Activated CD8-positive, alpha-beta memory T cell treated with anti-CD3 and anti-CD28 coated beads for 4 hours (primary cell): ENCODE results near the gene ZSCAN10.
"Not testable (repeated sequence)": the region's sequence is repeated elsewhere in the genome, so short reads cannot be mapped to it uniquely, and the experiment has no call there.

ENCODE experiments used
- DNase-seq, 2 donors: peaks; one replicate each; pipeline ENCODE4 v3.0.0-alpha.2; 2020; ENCODE audit warnings: low read depth in 2 of 2

ZSCAN10 gene

DNA sequence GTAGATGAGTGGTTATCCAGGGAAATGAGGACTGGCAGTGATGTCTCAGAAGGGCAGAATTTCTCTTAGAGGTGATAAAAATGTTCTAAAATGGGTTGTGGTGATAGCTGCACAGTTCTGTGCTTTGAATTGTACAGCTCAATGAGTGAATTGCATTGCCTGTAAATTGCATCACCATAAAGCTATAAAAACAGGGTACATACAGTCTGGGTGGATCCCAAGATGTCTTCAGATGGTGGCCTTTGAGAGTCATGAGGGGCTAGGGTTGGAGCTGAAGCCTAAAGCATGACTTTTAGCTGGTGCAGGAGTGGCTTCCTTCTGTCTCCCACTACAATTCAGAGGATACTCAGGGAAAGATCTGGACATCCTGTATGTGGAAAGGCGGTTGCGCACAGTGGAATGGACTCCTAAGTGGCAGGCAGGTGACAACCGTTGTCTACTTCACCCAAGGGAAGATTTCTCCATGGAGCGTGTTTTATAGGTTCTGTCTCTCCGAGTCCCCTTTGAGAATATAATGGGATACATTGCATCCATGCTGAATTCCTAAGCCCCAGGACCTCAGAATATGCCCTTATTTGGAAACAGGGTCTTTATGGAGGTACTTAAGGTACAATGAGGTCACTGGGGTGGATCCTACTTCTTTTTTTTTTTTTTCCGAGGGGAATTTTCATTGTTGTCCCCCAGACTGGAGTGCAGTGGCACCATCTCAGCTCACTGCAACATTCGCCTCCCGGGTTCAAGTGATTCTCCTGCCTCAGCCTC lies 35.3 kb downstream of the ZSCAN10 start:
- no peak for DNase-seq

DNA sequence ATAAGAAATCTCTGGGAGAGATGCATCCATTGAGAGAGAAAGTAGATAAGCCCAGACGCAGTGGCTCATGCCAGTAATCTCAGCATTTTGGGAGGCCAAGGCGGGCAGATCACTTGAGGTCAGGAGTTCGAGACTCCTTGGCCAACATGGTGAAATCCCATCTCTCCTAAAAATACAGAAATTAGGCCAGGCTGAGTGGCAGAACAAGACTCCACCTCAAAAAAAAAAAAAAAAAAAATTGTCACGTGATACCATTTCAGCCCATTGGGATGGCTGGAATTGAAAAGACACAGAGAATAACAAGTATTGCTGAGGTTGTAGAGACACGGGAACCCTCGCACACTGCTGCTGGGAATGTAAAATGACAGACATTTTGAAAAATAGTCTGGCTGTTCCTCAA lies 36.5 kb downstream of the ZSCAN10 start:
- DNase-seq, result no peak

DNA sequence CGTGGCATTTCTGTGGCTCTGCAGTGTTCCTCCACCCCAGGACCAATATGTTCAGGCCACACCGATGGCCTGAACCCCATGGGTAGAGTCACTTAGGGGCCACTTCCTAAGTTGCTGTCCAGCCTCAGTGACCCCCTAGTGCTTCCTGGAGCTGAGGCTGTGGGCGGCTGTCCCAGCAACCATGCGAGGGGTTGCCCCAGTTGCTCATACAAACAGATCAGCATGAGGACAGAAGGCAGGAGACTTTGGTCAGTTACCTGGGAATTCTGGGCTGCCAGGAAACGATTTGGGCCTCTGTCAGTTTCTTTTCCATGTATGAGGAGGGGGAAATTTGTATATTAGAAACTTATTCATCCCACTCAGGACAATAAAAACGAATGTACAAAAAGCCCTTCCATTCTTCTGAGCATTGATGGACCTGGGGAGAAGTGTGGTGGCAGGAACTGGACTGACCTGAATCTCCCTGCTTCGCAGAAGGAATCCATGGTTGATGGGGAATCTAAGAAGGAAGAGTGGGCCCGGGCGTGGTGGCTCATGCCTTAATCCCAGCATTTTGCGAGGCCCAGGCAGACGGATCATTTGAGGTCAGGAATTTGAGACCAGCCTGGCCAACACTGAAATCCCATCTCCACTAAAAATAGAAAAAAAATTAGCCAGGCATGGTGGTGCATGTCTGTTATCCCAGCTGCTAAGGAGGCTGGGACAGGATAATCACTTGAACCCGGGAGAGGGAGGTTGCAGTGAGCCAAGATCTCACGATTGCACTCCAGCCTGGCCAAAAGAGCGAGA lies 38.6 kb downstream of the ZSCAN10 start:
- DNase-seq, result no peak

DNA sequence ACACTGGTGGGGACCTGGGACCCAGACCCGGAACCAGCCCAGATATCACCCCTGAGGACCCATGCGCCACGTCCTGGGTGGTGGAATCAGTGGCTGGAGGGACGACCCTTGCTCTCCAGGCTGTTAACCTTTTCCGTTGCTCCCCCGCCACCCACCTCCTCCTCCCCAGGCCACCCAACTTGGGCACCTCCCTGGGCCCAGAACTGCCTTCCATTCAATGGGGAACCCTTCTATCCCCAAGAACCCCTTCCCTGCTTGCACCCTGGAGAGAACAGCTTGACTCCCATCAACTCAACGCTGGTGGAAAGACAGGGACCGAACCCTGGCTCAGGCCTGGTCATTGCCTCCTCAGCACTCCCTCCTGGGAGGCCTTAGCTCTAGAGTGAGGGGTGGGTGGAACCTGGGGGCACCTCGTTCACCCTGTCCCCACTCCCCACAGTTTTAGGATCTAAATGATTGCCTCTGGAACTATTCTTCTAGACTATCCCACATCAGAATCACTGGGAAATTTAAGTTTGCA lies 39.3 kb downstream of the ZSCAN10 start:
- DNase-seq, result no peak

DNA sequence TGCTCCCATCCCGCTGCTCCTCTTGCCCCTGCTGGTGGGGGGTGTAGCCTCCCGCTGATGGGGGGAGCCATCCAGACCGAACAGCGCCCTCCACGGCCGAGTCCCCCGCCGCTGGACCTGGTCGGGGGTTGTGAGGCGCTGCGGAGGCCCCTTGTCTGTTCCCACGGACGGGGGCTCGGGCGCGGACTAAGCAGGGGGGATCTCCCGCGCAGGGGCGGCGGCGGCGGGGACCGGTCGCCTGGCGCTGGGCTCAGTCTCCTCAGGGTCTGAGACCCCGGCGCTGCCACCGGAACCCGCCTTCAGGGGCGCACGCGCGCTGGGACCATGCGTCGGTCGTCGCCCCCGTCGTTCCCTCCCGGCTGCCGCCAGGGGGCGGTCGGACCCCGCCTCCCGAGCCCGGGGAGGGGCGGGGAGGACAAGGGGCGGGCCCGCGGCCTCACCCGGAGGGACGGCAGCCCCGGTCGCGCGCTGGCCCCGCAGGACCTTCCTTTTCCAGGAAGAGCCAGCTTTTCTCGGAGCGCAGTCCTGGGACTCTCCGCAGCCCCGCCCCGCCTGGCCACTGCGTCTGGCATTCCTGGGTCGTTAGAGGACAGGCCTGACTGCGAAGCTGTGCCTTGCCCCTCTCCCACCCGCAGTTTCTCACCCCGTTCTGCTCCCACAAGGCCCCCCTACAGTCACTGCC lies 39.9 kb downstream of the ZSCAN10 start:
- DNase-seq, result peak; percentile 66 to 74

DNA sequence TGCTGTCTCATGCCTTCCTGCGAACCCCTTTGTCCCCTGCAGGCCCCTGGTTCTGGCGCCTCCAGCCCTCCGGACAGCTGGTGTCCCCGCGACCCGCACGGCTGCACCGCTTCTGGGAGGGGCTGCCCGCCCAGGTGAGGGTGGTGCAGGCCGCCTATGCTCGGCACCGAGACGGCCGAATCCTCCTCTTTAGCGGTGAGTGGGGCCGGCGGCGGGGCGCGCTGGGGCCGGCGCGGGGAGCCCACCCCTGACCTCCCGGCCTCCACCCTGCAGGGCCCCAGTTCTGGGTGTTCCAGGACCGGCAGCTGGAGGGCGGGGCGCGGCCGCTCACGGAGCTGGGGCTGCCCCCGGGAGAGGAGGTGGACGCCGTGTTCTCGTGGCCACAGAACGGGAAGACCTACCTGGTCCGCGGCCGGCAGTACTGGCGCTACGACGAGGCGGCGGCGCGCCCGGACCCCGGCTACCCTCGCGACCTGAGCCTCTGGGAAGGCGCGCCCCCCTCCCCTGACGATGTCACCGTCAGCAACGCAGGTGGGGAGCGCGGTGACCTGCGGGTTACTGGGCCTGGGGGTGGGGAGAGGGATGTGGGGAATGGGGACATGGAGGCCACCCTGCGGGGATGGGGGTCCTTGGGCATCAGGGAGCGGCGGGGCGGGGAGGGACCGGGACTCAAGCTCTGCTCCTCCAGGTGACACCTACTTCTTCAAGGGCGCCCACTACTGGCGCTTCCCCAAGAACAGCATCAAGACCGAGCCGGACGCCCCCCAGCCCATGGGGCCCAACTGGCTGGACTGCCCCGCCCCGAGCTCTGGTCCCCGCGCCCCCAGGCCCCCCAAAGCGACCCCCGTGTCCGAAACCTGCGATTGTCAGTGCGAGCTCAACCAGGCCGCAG lies 40.7 kb downstream of the ZSCAN10 start:
- no peak for DNase-seq

DNA sequence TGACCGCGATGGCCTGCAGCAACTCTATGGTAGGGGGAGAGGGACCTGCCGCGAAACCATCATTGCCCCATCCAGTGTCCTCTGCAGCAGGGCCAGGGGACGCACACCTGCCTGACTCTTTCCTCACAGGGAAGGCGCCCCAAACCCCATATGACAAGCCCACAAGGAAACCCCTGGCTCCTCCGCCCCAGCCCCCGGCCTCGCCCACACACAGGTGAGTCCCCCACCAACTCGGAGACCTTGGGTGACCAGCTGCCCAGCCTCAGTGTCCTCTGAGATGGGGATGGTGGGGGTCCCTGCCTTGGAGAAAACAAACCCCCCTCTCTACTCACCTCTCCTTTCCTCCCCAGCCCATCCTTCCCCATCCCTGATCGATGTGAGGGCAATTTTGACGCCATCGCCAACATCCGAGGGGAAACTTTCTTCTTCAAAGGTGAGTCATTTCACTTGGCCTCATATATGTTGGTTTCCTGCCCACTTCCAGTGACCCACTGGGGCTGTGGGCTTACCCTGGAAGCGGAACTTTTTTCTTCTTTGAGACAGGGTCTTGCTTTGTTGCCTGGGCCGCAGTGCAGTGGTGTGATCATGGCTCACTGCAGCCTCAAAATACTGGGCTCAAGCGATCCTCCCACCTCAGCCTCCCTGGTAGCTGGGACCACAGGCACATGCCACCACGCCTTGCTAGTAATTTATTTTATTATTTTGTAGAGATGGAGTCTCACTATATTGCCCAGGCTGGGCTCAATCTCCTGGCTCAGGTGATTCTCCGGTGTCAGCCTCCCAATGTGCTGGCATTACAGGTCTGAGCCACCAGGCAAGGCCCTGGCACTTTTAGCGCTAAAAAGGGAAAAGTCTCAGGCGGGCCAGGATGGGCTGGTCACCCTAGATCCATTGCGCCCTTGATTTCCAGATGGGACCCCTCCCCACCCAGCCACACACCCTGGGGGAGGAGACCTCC lies 41.6 kb downstream of the ZSCAN10 start:
- no peak for DNase-seq

DNA sequence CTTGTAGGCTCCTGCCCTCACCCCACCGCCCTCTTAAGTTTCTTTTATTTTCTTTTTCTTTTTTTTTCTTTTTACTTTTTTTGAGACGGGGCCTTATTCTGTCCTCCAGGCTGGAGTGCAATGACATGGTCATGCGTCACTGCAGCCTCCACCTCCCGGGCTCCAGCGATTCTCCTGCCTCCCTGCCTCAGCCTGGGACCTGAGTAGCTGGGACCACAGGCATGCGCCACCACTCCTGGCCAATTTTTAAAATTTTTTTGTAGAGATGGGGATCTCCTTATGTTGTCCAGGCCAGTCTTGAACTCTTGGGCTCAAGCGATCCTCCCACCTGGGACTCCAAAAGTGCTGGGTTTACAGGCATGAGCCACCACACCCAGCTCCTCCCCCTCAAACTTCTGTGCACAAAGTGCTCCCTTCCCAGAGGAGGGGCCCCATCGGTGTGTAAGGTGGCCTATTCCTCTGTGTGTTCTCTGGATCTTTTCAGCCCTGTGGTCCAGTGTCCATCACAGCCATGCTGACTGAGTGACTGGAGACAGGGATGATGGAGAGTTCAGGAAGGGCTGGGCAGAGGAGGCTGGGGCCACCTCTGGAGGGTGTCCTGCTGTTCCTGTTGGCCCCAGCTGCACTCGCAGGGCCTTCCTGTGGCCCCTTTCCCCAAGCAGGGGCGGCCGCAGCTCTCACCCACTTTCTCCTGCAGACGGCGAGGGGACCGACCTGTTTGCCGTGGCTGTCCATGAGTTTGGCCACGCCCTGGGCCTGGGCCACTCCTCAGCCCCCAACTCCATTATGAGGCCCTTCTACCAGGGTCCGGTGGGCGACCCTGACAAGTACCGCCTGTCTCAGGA lies 42.5 kb downstream of the ZSCAN10 start:
- DNase-seq, result no peak

DNA sequence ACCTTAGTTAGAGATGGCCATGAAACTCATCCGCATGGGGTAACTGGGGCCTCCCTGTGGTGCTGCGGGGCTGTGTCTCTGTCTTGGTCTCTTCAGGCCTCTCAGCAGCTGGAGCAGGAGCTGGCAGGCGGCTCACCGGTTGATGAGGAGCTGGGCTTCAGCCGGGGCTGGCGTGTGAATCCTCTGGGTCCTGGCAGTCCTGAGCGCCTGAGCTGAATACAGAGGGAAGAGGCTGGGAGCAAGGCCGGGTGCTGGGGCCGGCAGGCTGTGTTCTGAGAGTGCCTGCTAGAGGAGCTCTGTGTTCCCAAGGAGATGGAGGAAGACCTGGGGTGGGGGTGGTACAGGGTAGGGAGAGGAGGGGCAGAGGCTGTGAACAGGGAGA lies 43.4 kb downstream of the ZSCAN10 start:
- not testable (repeated sequence) for DNase-seq

DNA sequence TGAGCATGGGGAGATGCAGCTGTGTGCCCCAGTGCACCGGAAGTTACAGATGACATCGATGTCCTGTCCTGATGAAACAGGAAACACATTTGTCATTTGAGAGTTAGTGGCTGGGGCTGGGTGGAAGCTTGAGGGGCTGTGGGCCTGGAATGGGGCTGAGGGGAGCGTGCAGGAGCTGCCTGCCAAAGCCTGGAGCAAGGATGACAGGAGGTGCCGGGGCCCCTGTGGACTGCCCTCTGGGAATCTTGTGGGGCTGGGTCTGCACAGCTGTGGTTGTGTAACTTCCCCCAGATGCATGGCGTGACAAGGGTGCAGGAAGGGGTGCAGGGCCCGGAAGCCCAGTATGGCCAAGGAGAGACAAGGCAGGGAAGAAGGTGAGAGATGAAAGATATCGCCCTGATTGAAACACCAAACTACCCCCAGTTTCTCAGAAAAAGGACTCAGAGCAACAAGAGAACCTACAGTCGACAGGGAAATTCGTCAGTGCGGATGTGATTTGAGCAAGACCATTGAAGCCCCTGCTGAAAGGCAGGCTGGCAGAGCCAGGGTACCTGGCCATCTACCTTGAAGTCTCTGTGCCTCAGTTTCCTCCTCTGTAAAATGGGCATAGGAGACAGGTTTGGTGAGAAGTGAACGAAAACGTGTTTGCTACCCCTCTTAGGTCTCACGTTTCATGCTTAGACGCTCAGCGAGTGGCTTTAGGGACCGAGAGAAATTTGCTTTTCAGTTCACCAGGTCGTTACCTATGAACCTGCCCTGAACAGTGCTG lies 43.9 kb downstream of the ZSCAN10 start:
- no peak for DNase-seq

DNA sequence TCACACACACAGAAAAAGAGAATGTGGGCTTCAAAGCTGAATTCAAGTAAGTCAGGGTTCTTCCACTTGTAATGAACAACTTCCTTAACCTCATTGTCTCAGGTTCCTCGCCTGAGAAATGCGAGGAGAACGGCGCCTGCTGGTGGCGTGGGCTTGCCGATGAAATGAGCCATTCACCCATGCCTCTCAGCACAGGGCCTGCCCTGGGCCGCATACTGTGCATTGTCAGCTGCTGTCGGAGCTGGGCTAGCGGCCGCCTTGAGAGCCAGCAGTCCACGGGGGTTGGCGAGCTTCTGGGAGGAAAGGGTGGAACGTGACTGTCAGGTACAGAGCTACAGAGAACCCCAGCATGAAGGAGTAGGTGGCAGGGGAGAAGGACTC lies 45.8 kb downstream of the ZSCAN10 start:
- DNase-seq, result not testable (repeated sequence)

DNA sequence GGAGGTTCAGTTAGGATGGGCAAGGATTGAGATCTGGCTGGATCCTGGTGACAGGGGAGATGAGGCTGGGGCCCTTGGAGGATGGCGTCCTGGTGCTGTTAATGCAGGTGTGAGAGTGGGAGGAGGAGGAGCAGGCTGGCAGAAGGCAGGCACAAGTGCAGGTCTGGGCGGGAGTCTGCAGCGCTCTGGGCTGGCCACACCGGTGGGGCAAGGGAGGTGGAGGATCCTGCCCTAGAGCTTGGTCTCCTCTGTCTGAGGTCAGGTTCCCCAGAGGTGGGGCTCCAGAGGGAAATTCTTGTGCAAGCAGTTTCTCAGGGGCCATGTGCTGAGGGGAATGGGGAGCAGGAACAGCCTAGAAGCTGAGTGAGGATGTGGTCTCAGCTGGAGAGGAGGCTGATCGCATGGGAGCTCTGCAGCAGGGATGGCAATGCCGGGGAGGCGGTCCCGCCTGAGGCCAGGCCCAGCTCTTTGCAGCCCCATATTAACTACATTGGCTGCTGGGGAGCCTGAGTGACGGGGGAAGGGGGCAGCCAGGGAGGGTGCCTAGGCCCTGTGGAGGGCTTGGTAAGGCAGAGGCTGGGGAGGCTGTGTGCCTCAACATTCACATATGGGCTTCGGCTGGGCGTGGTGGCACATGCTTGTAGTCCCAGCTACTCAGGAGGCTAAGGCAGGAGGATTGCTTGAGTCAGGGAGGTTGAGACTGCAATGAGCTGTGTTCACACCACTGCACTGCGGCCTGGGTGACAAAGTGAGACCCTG lies 46.3 kb downstream of the ZSCAN10 start:
- DNase-seq, result not testable (repeated sequence)

DNA sequence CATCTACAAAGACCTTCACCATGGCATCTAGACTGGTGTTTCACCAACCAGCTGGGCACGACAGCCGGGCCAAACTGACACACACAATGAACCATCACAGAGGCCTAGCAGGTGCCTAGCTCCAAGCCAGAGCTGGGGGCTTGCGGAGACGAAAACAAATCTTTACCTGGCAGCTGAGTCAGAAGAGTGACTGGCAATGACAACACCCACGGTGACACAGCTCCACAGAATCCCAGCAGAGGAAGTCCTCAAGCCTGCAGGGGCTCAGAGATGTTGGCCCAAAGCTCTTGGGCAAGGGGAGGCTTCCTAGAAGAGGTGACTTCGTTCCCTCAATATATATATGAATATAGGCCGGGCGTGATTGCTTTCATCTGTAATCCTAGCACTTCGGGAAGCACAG lies 47.6 kb downstream of the ZSCAN10 start:
- no peak for DNase-seq

DNA sequence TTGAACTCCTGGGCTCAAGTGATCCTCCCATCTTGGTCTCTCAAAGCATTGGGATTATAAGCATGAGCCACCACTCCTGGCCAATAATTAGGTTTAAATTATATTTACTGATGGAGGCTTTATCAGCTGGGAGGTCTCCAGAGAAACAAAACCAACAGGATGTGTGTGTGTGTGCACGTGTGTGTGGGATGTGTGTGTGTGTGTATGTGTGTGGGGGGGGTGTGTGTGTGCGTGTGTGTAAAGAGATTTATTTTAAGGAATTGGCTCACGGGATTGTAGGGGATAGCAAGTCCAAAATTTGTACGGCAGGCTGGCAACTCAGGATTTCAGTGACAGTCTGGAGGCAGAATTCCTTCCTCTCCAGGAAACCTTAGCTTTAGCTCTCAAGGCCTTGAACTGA lies 48.1 kb downstream of the ZSCAN10 start:
- no peak for DNase-seq

DNA sequence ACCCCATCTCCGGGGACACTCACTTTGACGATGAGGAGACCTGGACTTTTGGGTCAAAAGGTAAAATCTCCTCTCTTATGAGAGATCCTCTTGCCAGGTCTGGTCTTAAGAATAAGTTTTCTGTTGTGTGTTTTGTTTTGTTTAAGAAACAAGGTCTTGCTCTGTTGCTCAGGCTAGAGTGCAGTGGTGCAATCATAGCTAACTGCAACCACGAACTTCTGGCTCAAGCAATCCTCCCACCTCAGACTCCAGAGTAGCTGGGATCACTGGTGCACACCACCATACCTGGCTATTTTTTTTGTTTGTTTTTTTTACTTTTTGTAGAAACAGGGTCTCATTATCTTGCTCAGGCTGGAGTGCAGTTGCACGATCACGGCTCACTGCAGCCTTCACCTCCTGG lies 48.6 kb downstream of the ZSCAN10 start:
- no peak for DNase-seq

DNA sequence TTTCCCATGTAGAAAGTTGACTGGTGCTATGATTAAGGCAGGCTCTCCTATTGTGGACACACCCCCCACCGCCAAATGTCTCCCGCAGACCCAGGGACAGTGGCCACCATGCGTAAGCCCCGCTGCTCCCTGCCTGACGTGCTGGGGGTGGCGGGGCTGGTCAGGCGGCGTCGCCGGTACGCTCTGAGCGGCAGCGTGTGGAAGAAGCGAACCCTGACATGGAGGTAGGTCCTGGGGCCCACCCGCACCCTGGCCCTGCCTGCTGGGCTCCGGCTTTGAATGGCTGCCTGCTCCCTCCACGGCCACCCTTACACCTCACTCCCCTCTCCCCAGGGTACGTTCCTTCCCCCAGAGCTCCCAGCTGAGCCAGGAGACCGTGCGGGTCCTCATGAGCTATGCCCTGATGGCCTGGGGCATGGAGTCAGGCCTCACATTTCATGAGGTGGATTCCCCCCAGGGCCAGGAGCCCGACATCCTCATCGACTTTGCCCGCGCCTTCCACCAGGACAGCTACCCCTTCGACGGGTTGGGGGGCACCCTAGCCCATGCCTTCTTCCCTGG lies 49.1 kb downstream of the ZSCAN10 start:
- DNase-seq, result no peak

DNA sequence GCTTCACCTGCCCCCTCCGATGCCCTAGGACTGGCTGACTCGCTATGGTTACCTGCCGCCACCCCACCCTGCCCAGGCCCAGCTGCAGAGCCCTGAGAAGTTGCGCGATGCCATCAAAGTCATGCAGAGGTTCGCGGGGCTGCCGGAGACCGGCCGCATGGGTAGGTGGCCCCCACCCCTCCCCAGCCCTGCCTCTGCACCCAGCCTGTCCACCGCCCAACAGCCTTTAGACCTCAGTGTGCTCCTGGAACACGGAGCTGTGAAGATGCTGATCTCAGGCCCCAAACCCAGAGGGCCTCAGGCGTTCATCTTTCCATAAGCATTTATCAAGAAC lies 51.7 kb downstream of the ZSCAN10 start:
- no peak for DNase-seq
